Progenitor cell of endocrine pancreas (in vitro differentiated cells): ENCODE data around the gene GPR37L1. TPM values are rescaled to one million over a fixed set of nuclear protein-coding genes. Genes with fewer than 3 reads are reported as not detected.

ENCODE experiments used
- DNase-seq: peaks from one replicate; pipeline ENCODE4 v3.0.0; 2021; ENCODE audit warnings: low spot score; ENCODE audit not compliant: unreplicated experiment
- H3K27ac Mint-ChIP-seq: 2 replicates; pipeline ENCODE4 v1.8.0; 2021; ENCODE audit warnings: mild to moderate bottlenecking, moderate library complexity, mixed read lengths
- H3K27me3 Mint-ChIP-seq: 2 replicates; pipeline ENCODE4 v1.8.0; 2021; ENCODE audit warnings: mixed read lengths
- H3K36me3 Mint-ChIP-seq: 2 replicates; pipeline ENCODE4 v1.8.0; 2022; ENCODE audit warnings: mixed read lengths; ENCODE audit not compliant: insufficient read depth
- H3K4me1 Mint-ChIP-seq: 2 replicates; pipeline ENCODE4 v1.8.0; 2021; ENCODE audit warnings: low read depth, mixed read lengths
- H3K4me3 Mint-ChIP-seq: 2 replicates; pipeline ENCODE4 v1.8.0; 2021; ENCODE audit warnings: low read depth, mild to moderate bottlenecking, moderate library complexity, mixed read lengths
- H3K9me3 Mint-ChIP-seq: 2 replicates; pipeline ENCODE4 v1.8.0; 2021; ENCODE audit warnings: low read depth, mixed read lengths
- total RNA-seq: library from RNA; stranded (reverse); gene quantifications from 2 replicates; pipeline ENCODE4 v1.2.1, GENCODE V29; 2021
- TF ChIP-seq, protein P1 (sequence below): fragments of 200-600 bp; sonication (generic); IDR thresholded peaks from one replicate; pipeline ENCODE4 v1.5.0; 2021; ENCODE audit warnings: antibody characterized with exemption, mild to moderate bottlenecking; ENCODE audit not compliant: unreplicated experiment

Gene GPR37L1
- total RNA-seq, 1 donor from 2014 or later, result not detected

- no peaks in the 10 kb centered on the region for H3K27me3 Mint-ChIP-seq
- TF ChIP-seq, protein P1, sequence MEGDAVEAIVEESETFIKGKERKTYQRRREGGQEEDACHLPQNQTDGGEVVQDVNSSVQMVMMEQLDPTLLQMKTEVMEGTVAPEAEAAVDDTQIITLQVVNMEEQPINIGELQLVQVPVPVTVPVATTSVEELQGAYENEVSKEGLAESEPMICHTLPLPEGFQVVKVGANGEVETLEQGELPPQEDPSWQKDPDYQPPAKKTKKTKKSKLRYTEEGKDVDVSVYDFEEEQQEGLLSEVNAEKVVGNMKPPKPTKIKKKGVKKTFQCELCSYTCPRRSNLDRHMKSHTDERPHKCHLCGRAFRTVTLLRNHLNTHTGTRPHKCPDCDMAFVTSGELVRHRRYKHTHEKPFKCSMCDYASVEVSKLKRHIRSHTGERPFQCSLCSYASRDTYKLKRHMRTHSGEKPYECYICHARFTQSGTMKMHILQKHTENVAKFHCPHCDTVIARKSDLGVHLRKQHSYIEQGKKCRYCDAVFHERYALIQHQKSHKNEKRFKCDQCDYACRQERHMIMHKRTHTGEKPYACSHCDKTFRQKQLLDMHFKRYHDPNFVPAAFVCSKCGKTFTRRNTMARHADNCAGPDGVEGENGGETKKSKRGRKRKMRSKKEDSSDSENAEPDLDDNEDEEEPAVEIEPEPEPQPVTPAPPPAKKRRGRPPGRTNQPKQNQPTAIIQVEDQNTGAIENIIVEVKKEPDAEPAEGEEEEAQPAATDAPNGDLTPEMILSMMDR, result no peak
- no peaks in the 10 kb centered on the region for H3K36me3 Mint-ChIP-seq
- DNase-seq, result no peak
- peak overlapping the region; percentile 50 for H3K27ac Mint-ChIP-seq
- H3K4me1 Mint-ChIP-seq, result peaks cover 33% of the 10 kb centered on the region
- no peaks in the 10 kb centered on the region for H3K9me3 Mint-ChIP-seq
- H3K4me3 Mint-ChIP-seq, result no peak overlapping the region
Measured at GRCh38 chr1:202088206-202088605, 34.5 kb upstream of the GPR37L1 start.

DNA sequence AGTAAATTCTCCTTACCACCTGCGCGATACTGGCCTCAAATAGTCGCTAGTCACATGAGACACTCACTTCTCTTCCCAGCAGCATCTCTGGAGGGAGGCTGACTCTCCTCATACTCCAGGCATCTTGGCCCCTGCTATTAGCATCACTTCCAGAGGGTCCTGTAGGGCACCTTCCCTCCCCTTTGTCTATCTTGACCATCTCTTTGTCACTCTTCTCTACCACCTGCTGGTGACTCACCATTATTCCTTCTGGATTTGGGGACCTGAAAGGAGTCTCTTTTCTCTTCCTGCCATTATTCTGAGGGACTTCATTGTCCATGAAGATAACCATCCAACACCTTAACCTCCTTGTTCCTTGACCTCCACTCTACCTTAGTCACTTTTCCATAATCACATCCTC lies 31.7 kb upstream of the GPR37L1 start:
- Mint-ChIP-seq H3K27ac (peak overlapping the region; percentile 17), H3K27me3 (no peaks in the 10 kb centered on the region), H3K36me3 (no peaks in the 10 kb centered on the region), H3K9me3 (no peaks in the 10 kb centered on the region), H3K4me1 (peaks cover 19% of the 10 kb centered on the region), H3K4me3 (no peak overlapping the region)
- TF ChIP-seq, protein P1, result no peak
- no peak for DNase-seq

DNA sequence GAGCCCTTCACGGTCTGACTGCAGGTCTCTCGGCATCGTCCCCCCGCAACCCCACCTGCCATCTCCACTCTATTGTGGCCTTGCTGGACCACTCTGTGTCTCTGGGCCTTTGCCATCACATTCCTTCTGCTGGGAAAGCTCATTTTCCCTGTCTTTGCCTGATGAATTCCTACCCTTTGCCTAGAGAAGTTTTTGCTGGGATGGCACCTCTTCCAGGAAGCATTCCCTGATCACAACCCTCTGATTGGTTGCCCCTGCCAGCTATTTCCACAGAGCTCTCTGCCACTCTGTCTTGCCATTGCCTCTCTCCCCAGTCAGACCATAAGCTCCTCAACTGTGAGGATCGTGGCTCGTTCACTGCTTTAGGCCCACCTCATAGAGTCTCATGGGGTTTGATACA lies 28.9 kb upstream of the GPR37L1 start:
- no peaks in the 10 kb centered on the region for H3K27me3 Mint-ChIP-seq
- TF ChIP-seq, protein P1, result no peak
- no peaks in the 10 kb centered on the region for H3K9me3 Mint-ChIP-seq
- H3K4me1 Mint-ChIP-seq, result peaks cover 2% of the 10 kb centered on the region
- no peak for DNase-seq
- no peaks in the 10 kb centered on the region for H3K36me3 Mint-ChIP-seq
- H3K27ac Mint-ChIP-seq, result no peak overlapping the region
- no peak overlapping the region for H3K4me3 Mint-ChIP-seq

DNA sequence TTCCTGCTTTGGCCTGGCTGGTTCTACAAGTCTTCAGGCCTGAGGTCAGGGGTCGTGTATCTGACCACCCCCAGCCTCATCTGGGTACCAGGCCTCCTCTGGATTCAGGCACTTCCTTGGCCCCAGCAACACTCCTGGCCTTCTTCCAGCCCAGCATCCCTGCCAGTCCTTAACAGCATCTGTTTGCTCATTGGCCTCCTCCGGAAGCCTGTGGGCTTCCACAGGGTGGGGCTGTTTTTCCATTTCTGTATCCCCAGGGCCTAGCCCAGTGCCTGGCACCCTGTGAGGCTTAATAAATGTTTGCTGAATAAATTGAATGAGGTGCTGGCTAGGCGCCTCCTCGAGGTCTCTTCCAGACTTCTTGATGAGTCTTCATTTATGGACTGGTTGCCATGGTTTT lies 21.5 kb upstream of the GPR37L1 start:
- H3K4me3 Mint-ChIP-seq, result no peak overlapping the region
- no peaks in the 10 kb centered on the region for H3K36me3 Mint-ChIP-seq
- TF ChIP-seq, protein P1, result no peak
- H3K4me1 Mint-ChIP-seq, result peaks cover 13% of the 10 kb centered on the region
- no peaks in the 10 kb centered on the region for H3K9me3 Mint-ChIP-seq
- no peak overlapping the region for H3K27ac Mint-ChIP-seq
- H3K27me3 Mint-ChIP-seq, result no peaks in the 10 kb centered on the region
- DNase-seq, result no peak

DNA sequence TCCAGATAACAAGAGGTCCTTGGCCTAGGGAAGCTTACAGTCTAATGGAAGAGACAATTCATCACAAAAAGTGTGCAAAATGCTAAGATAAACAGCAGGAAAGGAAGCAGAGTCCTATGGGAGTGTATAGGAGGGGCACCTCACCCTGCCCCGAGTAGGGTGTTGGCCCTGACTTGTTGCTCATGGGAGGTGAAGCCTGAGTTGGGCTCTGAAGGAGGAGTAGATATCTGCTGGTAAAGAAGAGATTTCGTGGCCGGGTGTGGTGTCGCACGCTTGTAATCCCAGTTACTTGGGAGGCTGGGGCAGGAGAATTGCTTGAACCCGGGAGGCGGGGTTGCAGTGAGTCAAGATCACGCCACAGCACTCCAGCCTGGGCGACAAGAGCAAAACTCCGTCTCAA lies 18.6 kb upstream of the GPR37L1 start:
- H3K36me3 Mint-ChIP-seq, result no peaks in the 10 kb centered on the region
- no peak overlapping the region for H3K4me3 Mint-ChIP-seq
- peaks cover 30% of the 10 kb centered on the region for H3K4me1 Mint-ChIP-seq
- DNase-seq, result no peak
- H3K27me3 Mint-ChIP-seq, result no peaks in the 10 kb centered on the region
- peak overlapping the region; percentile 26 for H3K27ac Mint-ChIP-seq
- TF ChIP-seq, protein P1, result no peak
- no peaks in the 10 kb centered on the region for H3K9me3 Mint-ChIP-seq
